Endothelial cell of umbilical vein (primary cell): Measurements from ENCODE around the gene EEF1G. TPM values are rescaled to one million over a fixed set of nuclear protein-coding genes. Genes with fewer than 3 reads are reported as not detected.

Experiments used
- BruUV-seq: library from RNA; stranded (reverse); fragments of 400-500 nt; replicated peaks from 2 replicates; lab custom pipeline; 2021; lab: Mats Ljungman, UMichigan
- CTCF ChIA-PET: fragments of 300-600, 350-600 bp; sonication (Branson Sonifier 250); formaldehyde crosslinking; loops from one replicate; lab custom pipeline; 2021; ENCODE audit warnings: antibody characterized with exemption, inconsistent platforms; lab: Charles Lee
- POLR2A ChIA-PET: fragments of 300-600, 350-600 bp; sonication (Branson Sonifier 250); formaldehyde crosslinking; loops from one replicate; lab custom pipeline; 2021; ENCODE audit warnings: antibody characterized with exemption, inconsistent platforms; lab: Charles Lee
- DNase-seq: peaks from one replicate; pipeline ENCODE4 v3.0.0-alpha.2; 2011; ENCODE audit warnings: low read depth, low spot score
- FAIRE-seq: peaks from 2 replicates; lab custom pipeline; 2011; peaks lifted over from hg19 to GRCh38; lab: Jason Lieb, UNC
- H2AFZ ChIP-seq: 2 replicates; pipeline ENCODE4 v1.6.0; 2012; ENCODE audit warnings: low read depth, low read length, control low read depth, inconsistent platforms
- H3K27ac ChIP-seq: 2 replicates; pipeline ENCODE4 v1.5.1; 2011; ENCODE audit warnings: low read depth, mild to moderate bottlenecking, control low read depth, low read length, moderate library complexity; ENCODE audit not compliant: insufficient read depth
- H3K27me3 ChIP-seq, 2 experiments: 2 replicates each; pipeline versions ENCODE4 v1.6.0 to v1.6.1; 2011; ENCODE audit warnings: low read length in 2 of 2, mixed read lengths in 1 of 2; ENCODE audit not compliant: control insufficient read depth in 2 of 2, insufficient read depth in 2 of 2
- H3K36me3 ChIP-seq, 2 experiments: 2 replicates in 1 of 2; 3 replicates in 1 of 2; pipeline ENCODE4 v1.5.1; 2011; ENCODE audit warnings: low read length in 2 of 2, mild to moderate bottlenecking in 1 of 2, moderate library complexity in 1 of 2; ENCODE audit not compliant: control insufficient read depth in 2 of 2, insufficient read depth in 2 of 2; ENCODE audit errors: extremely low read depth in 1 of 2
- H3K4me1 ChIP-seq: 3 replicates; pipeline ENCODE4 v1.5.1; 2011; ENCODE audit warnings: mild to moderate bottlenecking, low read length; ENCODE audit not compliant: control insufficient read depth, insufficient read depth; ENCODE audit errors: extremely low read depth
- H3K4me2 ChIP-seq: 2 replicates; pipeline ENCODE4 v1.6.1; 2011; ENCODE audit warnings: low read length, control low read depth, mixed read lengths; ENCODE audit not compliant: insufficient read depth
- H3K4me3 ChIP-seq, 3 experiments: fragments of 200-600 bp in 1 of 3; sonication (generic), shearing (Covaris generic) in 1 of 3; replicated peaks in 1 of 3; 2 replicates each; pipeline ENCODE4 v1.5.1; 2011 to 2016; ENCODE audit warnings: control low read depth in 3 of 3, low read length in 3 of 3, mild to moderate bottlenecking in 2 of 3, inconsistent platforms in 1 of 3, low read depth in 1 of 3, moderate library complexity in 1 of 3; ENCODE audit not compliant: insufficient read depth in 1 of 3
- H3K79me2 ChIP-seq: 2 replicates; pipeline ENCODE4 v1.6.0; 2012; ENCODE audit warnings: low read length, inconsistent platforms; ENCODE audit not compliant: control insufficient read depth, insufficient read depth
- H3K9ac ChIP-seq: replicated peaks from 2 replicates; pipeline ENCODE3; 2011; ENCODE audit warnings: low read length, control low read depth; ENCODE audit not compliant: insufficient read depth; ENCODE audit errors: extremely low read depth
- H3K9me1 ChIP-seq: replicated peaks from 3 replicates; pipeline ENCODE4 v1.6.0; 2011; ENCODE audit warnings: mild to moderate bottlenecking, low read length; ENCODE audit not compliant: control insufficient read depth, insufficient read depth; ENCODE audit errors: extremely low read depth
- H3K9me3 ChIP-seq: replicated peaks from 2 replicates; pipeline ENCODE4 v1.5.1; 2012; ENCODE audit warnings: low read length, inconsistent platforms; ENCODE audit not compliant: control insufficient read depth, insufficient read depth
- H4K20me1 ChIP-seq: replicated peaks from 2 replicates; pipeline ENCODE3; 2011; ENCODE audit warnings: mild to moderate bottlenecking, low read length; ENCODE audit not compliant: control insufficient read depth, insufficient read depth; ENCODE audit errors: extremely low read depth
- FOS ChIP-seq: IDR thresholded peaks from 2 replicates; pipeline ENCODE4 v1.6.1; 2011; ENCODE audit warnings: mild to moderate bottlenecking, low read length, moderate library complexity, borderline replicate concordance; ENCODE audit not compliant: insufficient read depth
- GATA2 ChIP-seq: IDR thresholded peaks from 2 replicates; pipeline ENCODE4 v1.7.0; 2011; ENCODE audit warnings: low read depth, mild to moderate bottlenecking, moderate library complexity, mixed read lengths, low read length; ENCODE audit not compliant: insufficient read length, insufficient read depth
- MAX ChIP-seq: IDR thresholded peaks from 2 replicates; pipeline ENCODE4 v1.6.1; 2011; ENCODE audit not compliant: insufficient read depth, insufficient read length
- POLR2AphosphoS5 ChIP-seq: IDR thresholded peaks from 2 replicates; pipeline ENCODE4 v1.6.1; 2012; ENCODE audit warnings: low read depth, mild to moderate bottlenecking, control low read depth, low read length, moderate library complexity; ENCODE audit not compliant: insufficient read depth
- dilution Hi-C: fragments of 300-500 bp; cut with MboI; formaldehyde crosslinking; loops from one replicate; pipeline ENCODE4 v1.15.0; 2019; ENCODE audit warnings: low sequenced_read_pairs; ENCODE audit not compliant: extremely low pct_ligation_motif_present
- intact Hi-C: fragments of 100-400 bp; cut with micrococcal nuclease; formaldehyde crosslinking; loops from one replicate; pipeline ENCODE4 v1.10.0; 2022
- polyA plus RNA-seq, 4 experiments: library from polyadenylated mRNA; depleted of rRNA in 3 of 4; stranded (reverse) in 3 of 4; unstranded in 1 of 4; fragments of >200 nt; gene quantifications; 2 replicates each; pipeline versions ENCODE4 v1.2.1 to v1.2.3, GENCODE V29; 2011 to 2012; ENCODE audit warnings: missing spikeins in 1 of 4
- total RNA-seq: library from RNA; stranded (reverse); gene quantifications from 2 replicates; pipeline ENCODE4 v1.2.3, GENCODE V29; 2021
- TF ChIP-seq, protein P1 (sequence below), 2 donors: IDR thresholded peaks; 1 replicate in 1 of 2; 2 replicates in 1 of 2; pipeline ENCODE4 v1.5.1; 2011; ENCODE audit warnings: low read length in 2 of 2, mild to moderate bottlenecking in 2 of 2, moderate library complexity in 2 of 2, control low read depth in 1 of 2, inconsistent platforms in 1 of 2, low read depth in 1 of 2; ENCODE audit not compliant: insufficient read depth in 1 of 2; ENCODE audit errors: extremely low read depth in 1 of 2

Gene EEF1G
- total and polyA plus RNA-seq, 2 donors (not counting 3 experiments of a cell fraction or from before 2014, with no cell fraction given): 1,341 to 2,133 TPM

DNA sequence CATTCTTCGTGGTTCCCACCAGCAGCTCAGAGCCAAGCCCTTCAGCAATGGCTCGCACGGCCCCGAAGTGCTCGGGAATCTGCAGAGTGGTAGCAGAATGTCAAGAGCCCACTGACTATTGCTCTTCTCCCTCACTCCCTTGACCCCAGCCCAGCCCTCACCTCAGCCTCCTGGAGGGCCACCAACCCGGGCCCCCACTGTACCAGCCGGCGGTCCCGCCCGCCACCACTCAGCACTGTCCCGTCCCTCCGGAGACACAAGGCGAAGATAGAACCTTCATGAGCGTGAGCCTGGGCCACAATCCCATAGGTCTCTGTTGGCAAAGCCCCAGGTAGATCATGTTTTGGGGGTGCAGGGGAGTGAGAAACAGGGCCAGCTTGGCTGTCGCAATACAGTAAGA is 32.2 kb upstream of the EEF1G start:
- DNase-seq (no peak), FAIRE-seq (no peak)
- H3K27ac ChIP-seq: no peak overlapping the region
- ChIA-PET POLR2A (no interaction called here), CTCF (interaction anchor here (1.9 kb wide), 1 partner anchor 181 kb away, joined by 4 read pairs; no protein-coding TSS in a partner anchor)
- H3K4me3 ChIP-seq: no peak overlapping the region
- H3K9me3 ChIP-seq: no peaks in the 10 kb centered on the region
- H3K4me2 ChIP-seq: no peak overlapping the region
- H3K9me1 ChIP-seq: no peaks in the 10 kb centered on the region
- no peaks in the 10 kb centered on the region for H3K27me3 ChIP-seq
- H3K4me1 ChIP-seq: peaks cover 11% of the 10 kb centered on the region
- H3K79me2 ChIP-seq: peaks cover 10% of the 10 kb centered on the region
- dilution Hi-C loops: no loop called here
- H3K36me3 ChIP-seq: peaks cover 0 to 13% of the 10 kb centered on the region in 2 experiments
- TF ChIP-seq POLR2AphosphoS5 (no peak), FOS (no peak), MAX (no peak), GATA2 (no peak)
- TF ChIP-seq, protein P1, sequence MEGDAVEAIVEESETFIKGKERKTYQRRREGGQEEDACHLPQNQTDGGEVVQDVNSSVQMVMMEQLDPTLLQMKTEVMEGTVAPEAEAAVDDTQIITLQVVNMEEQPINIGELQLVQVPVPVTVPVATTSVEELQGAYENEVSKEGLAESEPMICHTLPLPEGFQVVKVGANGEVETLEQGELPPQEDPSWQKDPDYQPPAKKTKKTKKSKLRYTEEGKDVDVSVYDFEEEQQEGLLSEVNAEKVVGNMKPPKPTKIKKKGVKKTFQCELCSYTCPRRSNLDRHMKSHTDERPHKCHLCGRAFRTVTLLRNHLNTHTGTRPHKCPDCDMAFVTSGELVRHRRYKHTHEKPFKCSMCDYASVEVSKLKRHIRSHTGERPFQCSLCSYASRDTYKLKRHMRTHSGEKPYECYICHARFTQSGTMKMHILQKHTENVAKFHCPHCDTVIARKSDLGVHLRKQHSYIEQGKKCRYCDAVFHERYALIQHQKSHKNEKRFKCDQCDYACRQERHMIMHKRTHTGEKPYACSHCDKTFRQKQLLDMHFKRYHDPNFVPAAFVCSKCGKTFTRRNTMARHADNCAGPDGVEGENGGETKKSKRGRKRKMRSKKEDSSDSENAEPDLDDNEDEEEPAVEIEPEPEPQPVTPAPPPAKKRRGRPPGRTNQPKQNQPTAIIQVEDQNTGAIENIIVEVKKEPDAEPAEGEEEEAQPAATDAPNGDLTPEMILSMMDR (IDR thresholded peaks at IDR 0.05; ENCODE audit: extremely low read depth in 1 of 2, insufficient read depth in 1 of 2, low read depth in 1 of 2, low read length in 2 of 2): no peak
- no peak overlapping the region for H2AFZ ChIP-seq
- H3K9ac ChIP-seq: no peak overlapping the region
- intact Hi-C loops: no loop called here
- no peaks in the 10 kb centered on the region for H4K20me1 ChIP-seq
- BruUV-seq: no TSS peak
